ENCODE data around the gene C18orf54. TPM values are rescaled to one million over a fixed set of nuclear protein-coding genes. Genes with fewer than 3 reads are reported as not detected.

C18orf54 gene
- total and polyA plus RNA-seq, 10 donors = 0.67 to 4.3 (median 3.0) TPM

DNA sequence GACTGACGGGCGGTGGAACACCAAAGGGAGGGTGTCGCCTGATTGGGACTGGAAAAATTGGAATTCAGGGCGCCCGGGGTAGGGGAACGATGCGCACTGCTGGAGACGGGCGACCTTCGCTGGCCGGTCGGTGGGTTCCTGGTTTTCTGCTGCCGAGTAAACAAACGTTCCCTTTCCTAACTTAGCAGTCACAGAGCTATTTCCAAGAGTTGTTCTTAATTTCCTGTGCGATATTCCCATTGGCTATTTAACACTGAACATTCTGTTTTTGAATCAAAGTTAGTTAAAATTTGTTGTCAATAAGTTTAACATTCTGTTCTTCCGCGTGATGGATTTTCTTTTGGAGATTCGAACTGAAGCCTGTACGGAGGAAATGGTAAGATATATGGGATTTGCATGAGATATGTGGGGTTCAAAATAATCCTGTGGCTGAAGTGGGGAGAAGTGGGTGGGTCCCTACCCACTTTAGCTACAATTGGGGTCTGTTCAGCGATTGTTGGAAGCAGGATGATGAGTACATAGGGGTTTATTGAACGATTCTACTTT lies 862 bp downstream of the C18orf54 start:
- H3K4me1 ChIP-seq = peaks cover 0 to 22% (median 16%) of the 10 kb centered on the region in 6 donors
- H3K9me3 ChIP-seq = no peaks in the 10 kb centered on the region
- WGBS, 5 donors = 2 to 3% (median 2%) methylated on average over 21 of the region's 21 CpGs
- DNase-seq = no peak
- peaks cover 0 to 8% (median 0%) of the 10 kb centered on the region in 6 donors for H3K36me3 ChIP-seq
- H3K4me3 ChIP-seq = peak overlapping the region; percentile 72 to 87 (median 78)
- intact Hi-C loops (cut with DNase I; ENCODE audit: low total_unique reads) = no loop called here
- H3K27ac ChIP-seq = peak overlapping the region in 7 of 8 donors; percentile 51 to 84 (median 75)
- peaks cover 0 to under 1% (median 0%) of the 10 kb centered on the region in 7 donors for H3K27me3 ChIP-seq (replicated peaks in 1 of 7)
- TF ChIP-seq POLR2A (IDR thresholded peaks at IDR 0.05) (no peak), POLR2AphosphoS5 (IDR thresholded peaks at IDR 0.05) (no peak)
- TF ChIP-seq, protein P1, sequence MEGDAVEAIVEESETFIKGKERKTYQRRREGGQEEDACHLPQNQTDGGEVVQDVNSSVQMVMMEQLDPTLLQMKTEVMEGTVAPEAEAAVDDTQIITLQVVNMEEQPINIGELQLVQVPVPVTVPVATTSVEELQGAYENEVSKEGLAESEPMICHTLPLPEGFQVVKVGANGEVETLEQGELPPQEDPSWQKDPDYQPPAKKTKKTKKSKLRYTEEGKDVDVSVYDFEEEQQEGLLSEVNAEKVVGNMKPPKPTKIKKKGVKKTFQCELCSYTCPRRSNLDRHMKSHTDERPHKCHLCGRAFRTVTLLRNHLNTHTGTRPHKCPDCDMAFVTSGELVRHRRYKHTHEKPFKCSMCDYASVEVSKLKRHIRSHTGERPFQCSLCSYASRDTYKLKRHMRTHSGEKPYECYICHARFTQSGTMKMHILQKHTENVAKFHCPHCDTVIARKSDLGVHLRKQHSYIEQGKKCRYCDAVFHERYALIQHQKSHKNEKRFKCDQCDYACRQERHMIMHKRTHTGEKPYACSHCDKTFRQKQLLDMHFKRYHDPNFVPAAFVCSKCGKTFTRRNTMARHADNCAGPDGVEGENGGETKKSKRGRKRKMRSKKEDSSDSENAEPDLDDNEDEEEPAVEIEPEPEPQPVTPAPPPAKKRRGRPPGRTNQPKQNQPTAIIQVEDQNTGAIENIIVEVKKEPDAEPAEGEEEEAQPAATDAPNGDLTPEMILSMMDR (IDR thresholded peaks at IDR 0.05 in 8 of 11, conservative IDR thresholded peaks at IDR 0.05 in 3 of 11) = no peak

- no peak for DNase-seq
- Histone ChIP-seq H3K36me3 (peaks cover 0 to 8% (median 0%) of the 10 kb centered on the region in 6 donors), H3K27me3 (replicated peaks in 1 of 7) (no peaks in the 10 kb centered on the region), H3K4me1 (peaks cover 0 to 22% (median 16%) of the 10 kb centered on the region in 6 donors), H3K27ac (no peak overlapping the region), H3K4me3 (peak overlapping the region in 6 of 8 donors; percentile 72 to 81 (median 78)), H3K9me3 (no peaks in the 10 kb centered on the region)
- intact Hi-C loops (cut with DNase I; ENCODE audit: low total_unique reads) = no loop called here
- TF ChIP-seq, protein P1 (IDR thresholded peaks at IDR 0.05 in 8 of 11, conservative IDR thresholded peaks at IDR 0.05 in 3 of 11) = no peak
- TF ChIP-seq POLR2AphosphoS5 (IDR thresholded peaks at IDR 0.05) (no peak), POLR2A (IDR thresholded peaks at IDR 0.05) (no peak)
- WGBS, 5 donors = 71 to 89% (median 78%) methylated on average over 6 of the region's 6 CpGs
These were observed 1.5 kb downstream of the C18orf54 start for GRCh38 chr18:54359233-54359632.

DNA sequence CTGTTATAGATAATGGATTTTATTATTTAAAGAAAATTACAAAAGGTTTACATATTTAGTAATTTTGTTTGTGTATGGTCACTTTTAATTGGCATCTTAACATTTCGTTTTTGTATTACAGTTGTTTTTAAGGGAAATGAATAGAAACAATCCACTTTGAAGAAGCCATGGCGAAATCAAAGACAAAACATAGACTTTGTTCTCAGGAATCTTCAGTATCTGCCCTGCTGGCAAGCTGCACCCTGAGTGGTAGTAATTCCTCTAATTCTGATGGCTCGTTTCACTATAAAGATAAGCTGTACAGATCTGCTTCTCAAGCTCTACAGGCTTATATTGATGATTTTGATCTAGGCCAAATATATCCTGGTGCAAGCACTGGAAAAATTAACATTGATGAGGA lies 2.7 kb downstream of the C18orf54 start:
- peaks cover 0 to 8% (median 0%) of the 10 kb centered on the region in 6 donors for H3K36me3 ChIP-seq
- H3K4me1 ChIP-seq = peaks cover 0 to 22% (median 16%) of the 10 kb centered on the region in 6 donors
- no peaks in the 10 kb centered on the region for H3K9me3 ChIP-seq
- no peak overlapping the region for H3K4me3 ChIP-seq
- no peak overlapping the region for H3K27ac ChIP-seq
- TF ChIP-seq POLR2AphosphoS5 (IDR thresholded peaks at IDR 0.05) = no peak
- TF ChIP-seq, protein P1 (IDR thresholded peaks at IDR 0.05 in 8 of 11, conservative IDR thresholded peaks at IDR 0.05 in 3 of 11) = no peak
- TF ChIP-seq POLR2A (IDR thresholded peaks at IDR 0.05) = no peak
- WGBS, 5 donors = 89 to 97% (median 94%) methylated on average over 3 of the region's 3 CpGs
- intact Hi-C loops (cut with DNase I; ENCODE audit: low total_unique reads) = no loop called here
- no peaks in the 10 kb centered on the region for H3K27me3 ChIP-seq (replicated peaks in 1 of 7)
- no peak for DNase-seq

- TF ChIP-seq POLR2AphosphoS5 (IDR thresholded peaks at IDR 0.05) (no peak), POLR2A (IDR thresholded peaks at IDR 0.05) (no peak)
- TF ChIP-seq, protein P1 (IDR thresholded peaks at IDR 0.05 in 8 of 11, conservative IDR thresholded peaks at IDR 0.05 in 3 of 11) = no peak
- Histone ChIP-seq H3K36me3 (peaks cover 0 to 28% (median 0%) of the 10 kb centered on the region in 6 donors), H3K4me3 (no peak overlapping the region), H3K4me1 (no peaks in the 10 kb centered on the region), H3K27me3 (replicated peaks in 1 of 7) (no peaks in the 10 kb centered on the region), H3K9me3 (no peaks in the 10 kb centered on the region), H3K27ac (no peak overlapping the region)
- WGBS, 5 donors = 77 to 90% (median 82%) methylated on average over 4 of the region's 4 CpGs
- intact Hi-C loops (cut with DNase I; ENCODE audit: low total_unique reads) = no loop called here
- no peak for DNase-seq
These were observed 20.4 kb downstream of the C18orf54 start for GRCh38 chr18:54378057-54378456.
